ENCODE results near the gene SPINK7.
"Not testable (repeated sequence)": the region's sequence is repeated elsewhere in the genome, so short reads cannot be mapped to it uniquely, and the experiment has no call there.

Gene SPINK7

DNA sequence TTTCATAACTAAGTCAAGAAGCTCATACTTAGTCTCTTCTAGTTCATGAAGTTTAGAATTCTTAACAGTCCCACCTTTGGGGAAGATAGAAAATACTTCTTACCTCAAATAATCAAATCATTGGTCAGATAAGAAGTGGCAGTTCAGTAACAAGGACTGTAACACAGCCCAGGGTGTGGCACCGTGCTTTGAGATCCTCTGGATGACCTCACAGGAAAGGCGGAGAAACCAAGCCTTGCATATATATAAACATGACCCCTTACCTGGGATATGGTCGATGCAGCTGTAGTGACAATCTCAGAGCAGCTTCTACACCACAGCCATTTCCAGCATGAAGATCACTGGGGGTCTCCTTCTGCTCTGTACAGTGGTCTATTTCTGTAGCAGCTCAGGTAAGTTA, at the start of gene SPINK7:
SPINK7 (plus strand) TSS at position 271 of the 400 bp plus-strand sequence; CDS start at position 332, 61 bp downstream.
- no peak for DNase-seq

DNA sequence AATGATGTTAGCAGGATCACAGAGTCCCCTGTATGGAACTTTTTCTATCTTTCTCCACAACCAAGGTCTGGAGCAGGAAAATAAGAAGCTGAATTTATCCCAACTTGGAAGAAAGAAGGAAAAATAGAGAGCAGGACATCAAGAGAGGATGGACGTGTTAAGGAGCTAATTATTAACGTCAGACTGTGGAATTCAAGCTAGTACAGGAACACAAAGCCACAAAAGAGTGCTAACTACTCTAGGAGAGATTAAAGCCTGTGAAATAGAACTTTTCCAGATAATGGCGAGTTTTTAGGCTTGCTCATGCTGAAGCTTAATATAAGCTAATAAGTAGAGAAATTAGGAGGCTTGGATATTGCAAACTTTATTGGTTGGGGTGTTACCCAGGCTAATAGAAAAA, 44.3 kb upstream of the SPINK7 start:
- DNase-seq: no peak

DNA sequence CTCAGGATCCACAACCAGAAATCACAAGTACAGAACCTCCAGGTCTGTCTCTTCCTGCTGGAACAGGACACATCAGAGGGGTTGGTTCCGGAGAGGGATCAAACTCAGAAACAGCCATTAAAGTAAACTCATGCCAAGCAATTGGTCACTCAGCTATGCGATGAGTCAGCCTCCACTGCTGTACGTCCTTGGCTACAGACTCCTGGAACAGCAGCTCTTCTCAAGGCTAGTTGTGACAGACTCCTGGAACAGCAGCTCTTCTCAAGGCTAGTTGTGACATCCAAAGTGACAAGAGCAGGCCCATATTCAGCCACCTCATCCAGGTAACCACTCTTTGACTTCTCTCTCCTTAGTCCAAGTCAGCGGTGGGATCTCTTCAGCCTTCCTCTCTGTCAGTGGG, 43.7 kb upstream of the SPINK7 start, which contains the start of gene SPINK13:
SPINK13 (plus strand) TSS at position 229 of the 400 bp plus-strand sequence. CDS start 1,279 bp downstream, outside the sequence.
- peak; percentile 74 for DNase-seq

DNA sequence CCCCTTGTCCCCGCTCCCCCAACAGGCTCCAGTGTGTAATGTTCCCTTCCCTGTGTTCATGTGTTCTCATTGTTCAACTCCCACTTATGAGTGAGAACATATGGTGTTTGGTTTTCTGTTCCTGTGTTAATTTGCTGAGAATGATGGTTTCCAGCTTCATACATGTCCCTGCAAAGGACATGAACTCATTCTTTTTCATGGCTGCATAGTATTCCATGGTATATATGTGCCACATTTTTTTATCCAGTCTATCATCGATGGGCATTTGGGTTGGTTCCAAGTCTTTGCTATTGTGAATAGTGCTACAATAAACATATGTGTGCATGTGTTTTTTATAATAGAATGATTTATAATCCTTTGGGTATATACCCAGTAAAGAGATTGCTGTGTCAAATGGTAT, 37.1 kb upstream of the SPINK7 start:
- not testable (repeated sequence) for DNase-seq

DNA sequence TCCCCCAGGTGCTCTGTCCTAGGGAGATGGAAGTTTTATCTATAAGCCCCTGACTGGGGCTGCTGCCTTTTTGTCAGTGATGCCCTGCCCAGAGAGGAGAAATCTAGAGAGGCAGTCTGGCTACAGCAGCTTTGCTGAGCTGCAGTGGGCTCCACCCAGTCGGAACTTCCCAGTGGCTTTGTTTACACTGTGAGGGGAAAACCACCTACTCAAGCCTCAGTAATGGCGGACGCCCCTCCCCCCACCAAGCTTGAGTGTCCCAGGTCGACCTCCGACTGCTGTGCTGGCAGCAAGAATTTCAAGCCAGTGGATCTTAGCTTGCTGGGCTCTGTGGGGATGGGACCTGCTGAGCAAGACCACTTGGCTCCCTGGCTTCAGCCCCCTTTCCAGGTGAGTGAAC, 31.3 kb upstream of the SPINK7 start:
- DNase-seq: not testable (repeated sequence)

DNA sequence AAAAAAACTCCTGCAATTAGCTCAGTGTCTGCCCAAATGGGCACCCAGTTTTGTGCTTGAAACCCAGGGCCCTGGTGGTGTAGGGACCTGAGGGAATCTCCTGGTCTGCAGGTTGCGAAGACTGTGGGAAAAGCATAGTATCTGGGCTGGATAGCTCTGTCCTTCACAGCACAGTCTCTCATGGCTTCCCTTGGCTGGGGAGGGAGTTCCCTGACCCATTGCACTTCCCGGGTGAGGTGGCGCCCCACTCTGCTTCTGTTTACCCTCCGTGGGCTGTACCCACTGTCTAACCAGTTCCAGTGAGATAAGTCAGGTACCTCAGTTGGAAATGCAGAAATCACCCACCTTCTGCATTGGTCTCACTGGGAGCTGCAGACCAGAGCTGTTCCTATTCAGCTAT, 30.9 kb upstream of the SPINK7 start:
- not testable (repeated sequence) for DNase-seq

DNA sequence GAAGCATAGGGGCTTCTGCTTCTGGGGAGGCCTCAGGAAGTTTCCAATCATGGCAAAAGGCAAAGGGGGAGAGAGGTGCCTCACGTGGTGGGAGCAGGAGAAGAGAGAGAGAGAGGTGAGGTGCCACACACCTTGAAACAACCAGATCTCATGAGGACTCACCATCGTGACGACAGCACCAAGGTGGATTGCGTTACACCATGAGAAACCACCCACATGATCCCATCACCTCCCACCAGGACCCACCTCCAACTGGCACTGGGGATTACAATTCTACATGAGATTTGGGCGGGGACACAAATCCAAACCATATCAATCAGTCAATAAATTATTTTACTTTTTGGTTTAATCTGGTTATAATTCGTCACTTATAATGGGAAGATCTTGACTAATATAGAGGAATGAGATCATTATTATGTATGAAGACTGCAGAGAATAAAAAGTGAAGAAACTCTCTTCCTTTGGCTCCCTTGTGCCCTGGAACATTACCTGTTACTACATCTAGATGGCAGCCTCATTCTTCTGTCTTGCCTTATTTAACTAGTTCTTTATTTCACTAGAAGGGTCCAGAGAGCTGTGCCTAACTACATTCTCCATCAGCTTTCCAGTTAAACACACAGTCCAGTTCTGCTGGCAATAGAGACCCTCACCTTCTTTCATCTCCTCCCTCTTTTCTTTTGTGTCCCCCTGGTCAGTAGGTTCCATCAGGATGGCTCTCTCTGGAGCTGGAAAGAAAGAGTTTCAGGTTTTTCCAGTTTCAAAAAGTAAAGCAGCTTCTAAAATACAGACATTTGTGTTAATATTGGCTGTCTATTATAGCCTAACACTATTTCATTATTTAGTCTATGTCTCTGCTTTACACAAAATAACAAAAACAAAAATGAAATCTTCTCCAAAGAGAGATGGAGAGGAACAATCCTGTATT, 21.7 kb upstream of the SPINK7 start:
- peak; percentile 2 for DNase-seq

DNA sequence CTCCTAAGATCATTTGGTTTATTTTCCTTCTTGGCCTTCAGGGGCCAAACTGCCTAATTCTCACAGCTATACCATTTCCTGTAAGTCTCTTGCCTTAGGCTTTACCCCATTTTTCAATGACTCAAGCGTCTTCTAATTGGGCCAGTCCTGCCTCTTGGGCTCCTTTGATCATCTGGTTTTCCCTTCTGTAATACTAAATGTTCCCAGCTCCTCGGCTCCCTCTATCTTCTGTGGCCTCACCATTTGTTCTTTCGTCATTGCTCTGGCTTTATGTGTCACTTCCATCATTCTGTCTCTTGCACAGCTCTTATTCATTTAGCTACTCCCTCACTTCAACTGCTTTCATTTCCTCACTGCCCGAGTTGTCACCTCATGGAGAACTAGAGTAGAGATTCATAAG, 14.5 kb upstream of the SPINK7 start:
- DNase-seq: no peak

DNA sequence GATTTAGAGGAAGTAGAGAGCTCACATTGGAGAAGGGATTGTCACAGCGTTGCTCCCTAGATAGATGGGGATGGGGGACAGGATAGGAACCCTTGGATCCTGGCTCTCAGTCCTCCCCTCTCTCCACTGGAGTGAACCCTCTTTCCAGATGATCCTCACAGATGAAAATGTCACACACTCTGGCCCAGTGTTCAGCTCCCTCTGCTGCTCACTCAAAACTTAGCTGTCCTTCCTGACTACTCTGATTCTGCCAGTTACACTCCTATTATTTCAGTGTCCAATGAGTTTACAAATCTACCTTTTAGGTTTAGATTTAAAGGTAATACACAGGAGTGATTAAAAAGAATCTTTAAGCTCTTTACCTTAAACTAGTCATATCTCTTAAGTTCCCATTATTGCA, 5.8 kb upstream of the SPINK7 start:
- no peak for DNase-seq

DNA sequence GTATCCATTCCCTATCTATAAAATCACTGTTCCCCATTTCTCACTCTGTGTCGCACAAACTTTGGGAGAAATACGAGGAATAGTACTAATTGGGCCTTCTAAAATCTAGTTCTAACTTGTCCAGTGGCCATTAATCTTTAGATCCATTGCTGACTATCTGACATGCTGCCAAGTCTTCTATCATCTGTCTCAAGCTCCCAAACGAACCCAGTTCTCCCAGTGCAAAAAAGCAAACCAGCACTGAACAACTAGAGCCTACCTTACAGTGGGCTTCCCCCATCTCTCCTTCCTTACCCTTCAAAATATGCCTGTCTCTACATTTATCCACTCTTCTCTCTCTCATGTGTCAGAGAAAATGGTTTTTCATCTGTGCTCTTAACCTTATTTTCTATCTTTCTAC, 3.2 kb upstream of the SPINK7 start:
- no peak for DNase-seq

DNA sequence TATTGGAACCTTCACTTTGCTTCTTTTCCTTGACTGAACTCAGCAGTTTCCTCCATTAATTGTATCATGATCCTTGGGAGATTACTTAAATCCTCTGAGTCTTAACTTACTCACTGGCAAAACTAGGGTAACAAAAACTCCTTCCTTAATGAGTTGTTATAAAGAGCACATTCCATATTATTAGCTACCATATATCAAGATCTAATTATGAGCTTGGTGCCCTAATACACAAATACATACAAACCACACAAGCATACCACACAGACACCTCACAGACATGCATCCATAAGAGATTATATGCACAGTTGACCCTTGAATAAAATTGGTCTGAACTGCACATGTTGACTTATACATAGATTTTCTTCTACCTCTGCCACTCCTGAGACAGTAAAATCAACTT, 2.5 kb upstream of the SPINK7 start:
- no peak for DNase-seq

DNA sequence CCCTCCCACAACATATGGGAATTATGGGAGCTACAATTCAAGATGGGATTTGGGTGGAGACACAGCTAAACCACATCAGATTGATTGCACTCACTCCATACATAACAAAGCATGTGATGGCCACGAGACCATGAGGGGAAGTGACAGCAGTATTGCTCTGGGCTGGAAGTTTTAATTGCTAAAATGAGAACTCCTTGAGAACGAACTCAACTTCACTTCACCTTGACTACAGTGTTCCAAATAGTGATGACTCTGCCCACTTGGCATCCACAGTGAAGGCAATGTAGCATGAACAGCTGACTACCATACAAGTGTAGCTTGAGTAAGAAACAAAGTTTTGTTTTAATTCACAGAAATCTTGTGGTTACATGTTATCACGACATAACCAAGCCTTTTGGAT, 739 bp upstream of the SPINK7 start:
- no peak for DNase-seq

DNA sequence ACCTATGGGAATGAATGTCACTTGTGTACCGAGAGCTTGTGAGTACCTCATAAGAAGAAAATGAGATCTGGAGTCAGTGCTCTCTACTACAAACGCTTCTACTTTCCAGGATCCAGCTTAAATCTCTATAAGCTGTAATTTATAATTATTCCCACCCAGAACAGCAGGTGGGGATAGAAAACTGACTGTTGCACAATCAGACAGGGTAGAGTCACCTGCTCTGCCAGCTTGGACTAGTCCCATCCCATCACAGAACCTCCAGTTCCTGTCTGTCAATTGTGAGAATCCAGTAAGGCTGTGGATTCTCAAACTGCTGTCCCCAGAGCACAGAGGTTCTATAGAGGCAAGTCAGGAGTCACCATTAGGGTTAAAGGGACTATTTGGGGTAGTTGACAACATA, 2.0 kb downstream of the SPINK7 start:
- no peak for DNase-seq

DNA sequence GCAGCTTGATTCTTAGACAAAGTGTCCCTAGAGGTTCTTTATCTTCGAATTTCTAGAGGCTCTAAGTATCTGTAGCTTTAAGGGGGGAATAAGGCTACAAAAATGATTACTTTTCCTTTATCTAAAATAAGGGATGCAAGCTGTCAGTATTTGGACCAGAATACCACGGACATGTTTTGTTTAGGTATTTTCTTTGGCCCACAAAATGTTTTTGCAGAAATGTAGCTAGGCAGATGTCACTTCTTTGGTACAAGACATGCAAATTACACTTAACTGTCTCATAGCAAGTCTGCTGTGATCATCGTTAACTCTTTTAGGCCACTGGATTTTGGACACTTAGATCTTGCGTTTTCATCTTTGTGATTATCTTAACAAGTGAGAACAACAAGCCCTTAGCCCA, 2.5 kb downstream of the SPINK7 start:
- no peak for DNase-seq

DNA sequence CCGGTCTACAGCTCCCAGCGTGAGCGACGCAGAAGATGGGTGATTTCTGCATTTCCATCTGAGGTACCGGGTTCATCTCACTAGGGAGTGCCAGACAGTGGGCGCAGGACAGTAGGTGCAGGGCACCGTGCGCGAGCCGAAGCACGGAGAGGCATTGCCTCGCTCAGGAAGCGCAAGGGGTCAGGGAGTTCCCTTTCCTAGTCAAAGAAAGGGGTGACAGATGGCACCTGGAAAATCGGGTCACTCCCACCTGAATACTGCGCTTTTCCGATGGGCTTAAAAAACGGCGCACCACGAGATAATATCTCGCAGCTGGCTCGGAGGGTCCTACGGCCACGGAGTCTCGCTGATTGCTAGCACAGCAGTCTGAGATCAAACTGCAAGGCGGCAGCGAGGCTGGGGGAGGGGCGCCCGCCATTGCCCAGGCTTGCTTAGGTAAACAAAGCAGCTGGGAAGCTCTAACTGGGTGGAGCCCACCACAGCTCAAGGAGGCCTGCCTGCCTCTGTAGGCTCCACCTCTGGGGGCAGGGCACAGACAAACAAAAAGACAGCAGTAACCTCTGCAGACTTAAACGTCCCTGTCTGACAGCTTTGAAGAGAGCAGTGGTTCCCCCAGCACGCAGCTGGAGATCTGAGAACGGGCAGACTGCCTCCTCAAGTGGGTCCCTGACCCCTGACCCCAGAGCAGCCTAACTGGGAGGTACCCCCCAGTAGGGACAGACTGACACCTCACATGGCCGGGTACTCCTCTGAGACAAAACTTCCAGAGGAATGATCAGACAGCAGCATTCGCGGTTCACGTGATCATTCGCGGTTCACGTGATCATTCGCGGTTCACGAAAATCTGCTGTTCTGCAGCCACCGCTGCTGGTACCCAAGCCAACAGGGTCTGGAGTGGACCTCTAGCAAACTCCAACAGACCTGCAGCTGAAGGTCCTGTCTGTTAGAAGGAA, 8.1 kb downstream of the SPINK7 start:
- DNase-seq: not testable (repeated sequence)

DNA sequence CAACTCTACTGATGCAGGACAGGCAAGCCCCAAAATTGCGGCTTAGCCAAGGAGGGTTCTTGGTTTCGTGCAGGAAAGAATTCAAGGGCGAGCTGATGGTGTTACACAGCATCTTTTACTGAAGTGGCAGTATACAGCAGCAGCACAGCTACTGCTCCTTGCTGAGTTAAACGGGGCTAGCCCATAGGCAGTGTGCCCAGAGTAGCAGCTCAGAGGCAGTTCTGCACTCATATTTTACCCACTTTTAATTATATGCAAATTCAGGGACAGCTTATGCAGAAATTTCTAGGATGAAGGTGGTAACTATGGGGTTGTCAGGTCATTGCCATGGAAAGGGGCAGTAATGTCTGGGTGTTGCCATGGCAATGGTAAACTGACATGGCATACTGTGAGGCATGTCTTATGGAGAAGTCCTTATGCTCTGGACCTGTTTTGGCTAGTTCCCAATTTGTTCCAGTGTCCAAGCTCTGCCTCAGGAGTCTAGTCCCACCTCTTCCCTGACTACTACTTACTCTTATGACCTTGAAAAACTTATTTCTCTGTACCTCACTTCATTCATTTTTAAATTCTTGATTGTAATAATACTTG, 21.1 kb downstream of the SPINK7 start:
- no peak for DNase-seq

DNA sequence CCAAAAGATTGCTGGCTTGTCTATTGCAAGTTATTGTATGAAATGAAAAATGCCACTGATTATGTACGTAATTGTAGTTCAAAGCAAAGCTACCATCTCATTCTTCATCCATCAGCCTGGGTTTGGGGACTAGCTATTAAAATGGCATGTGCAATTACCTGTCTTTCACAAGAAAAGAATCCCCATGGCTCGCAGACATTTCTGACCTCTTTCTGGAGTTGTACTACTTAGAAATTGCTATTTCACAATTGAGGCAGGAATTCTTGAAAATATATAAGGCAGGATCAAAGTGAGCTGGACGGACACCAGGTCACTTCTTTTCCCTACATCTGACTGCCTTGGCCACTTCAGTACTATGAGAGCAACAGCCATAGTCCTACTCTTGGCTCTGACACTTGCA, 23.0 kb downstream of the SPINK7 start, which contains the start of gene SPINK9:
SPINK9 (plus strand) TSS at position 301 of the 400 bp plus-strand sequence; CDS start at position 356, 55 bp downstream.
- no peak for DNase-seq

DNA sequence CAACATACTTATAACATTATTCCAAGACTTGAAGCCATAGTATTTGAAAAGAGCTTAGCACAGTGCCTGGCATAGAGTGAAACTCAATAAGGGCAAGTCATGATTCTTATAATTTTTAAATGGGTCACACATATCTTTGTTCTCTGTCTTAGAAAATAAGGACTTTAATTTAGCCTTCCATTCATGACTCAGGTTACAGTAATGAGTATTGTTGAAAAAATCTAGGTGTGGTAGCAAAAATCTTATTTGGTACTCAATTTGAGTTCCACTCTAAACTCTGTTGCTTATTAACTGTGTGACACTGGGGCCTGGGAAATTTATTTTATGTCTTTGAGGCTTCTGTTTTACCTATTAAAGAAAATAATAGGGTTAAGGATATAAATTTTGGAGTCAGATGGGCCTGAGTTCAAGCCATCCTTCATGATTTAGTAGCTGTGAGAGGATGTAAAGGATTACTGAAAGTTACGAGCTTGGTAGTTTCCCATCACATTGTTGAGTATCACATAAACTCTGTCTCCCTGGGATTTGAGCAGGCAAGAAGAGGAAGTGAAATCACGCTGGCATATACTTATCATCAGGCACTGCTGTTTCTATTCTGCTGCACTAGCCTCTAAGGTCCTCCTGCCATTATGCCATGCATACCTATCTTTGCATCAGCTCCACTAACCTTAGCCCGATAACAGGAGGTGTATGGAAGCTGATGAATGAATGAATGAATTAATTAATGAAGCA, 24.6 kb downstream of the SPINK7 start:
- DNase-seq: no peak

DNA sequence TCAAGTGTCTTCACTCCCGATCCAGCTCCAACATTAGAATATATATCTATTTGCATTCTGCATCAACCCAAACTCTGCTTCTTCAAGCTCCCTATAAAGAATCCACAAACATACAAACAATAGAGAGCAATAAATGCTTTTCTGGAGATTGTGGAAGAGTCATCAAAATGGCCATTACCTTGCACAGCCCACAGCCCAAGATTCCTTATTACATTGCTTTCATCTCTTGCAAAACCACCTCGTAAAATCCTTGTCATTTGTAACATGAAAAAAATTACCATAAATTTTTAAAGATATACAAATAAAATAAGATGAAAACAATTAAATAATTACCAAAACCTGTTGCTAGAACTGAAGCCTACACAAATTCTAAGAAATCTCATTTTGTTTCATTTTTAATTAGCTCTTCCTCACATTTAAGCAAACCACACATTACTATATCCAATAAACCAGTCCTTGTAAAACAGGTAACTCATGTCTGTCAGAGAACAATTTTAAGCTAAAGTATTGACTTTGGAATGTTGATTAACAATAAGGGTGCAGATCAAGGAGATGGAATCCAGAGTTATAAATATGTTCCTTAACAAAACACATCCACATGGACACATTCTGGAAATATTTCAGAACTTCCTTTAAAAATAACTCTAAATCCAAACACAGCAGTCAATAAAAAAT, 30.3 kb downstream of the SPINK7 start:
- no peak for DNase-seq

DNA sequence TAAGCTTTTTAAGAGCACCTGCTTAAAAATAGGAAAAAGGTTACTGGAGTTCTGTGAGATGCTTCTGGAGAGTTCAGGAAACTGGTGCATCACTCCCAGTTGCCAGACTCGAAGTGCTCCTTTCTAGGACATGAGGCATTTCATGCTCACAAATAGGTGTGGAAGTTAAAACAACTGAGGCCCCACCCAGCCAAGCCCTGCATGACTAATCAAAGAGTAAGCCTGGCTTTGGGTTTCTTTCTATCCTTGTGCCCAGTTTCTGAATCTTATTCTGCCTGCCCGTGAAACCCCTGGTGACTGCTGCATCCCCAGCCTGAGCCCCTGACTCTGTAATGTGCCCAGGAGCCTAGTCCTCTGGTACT, 30.8 kb downstream of the SPINK7 start:
- DNase-seq: no peak

DNA sequence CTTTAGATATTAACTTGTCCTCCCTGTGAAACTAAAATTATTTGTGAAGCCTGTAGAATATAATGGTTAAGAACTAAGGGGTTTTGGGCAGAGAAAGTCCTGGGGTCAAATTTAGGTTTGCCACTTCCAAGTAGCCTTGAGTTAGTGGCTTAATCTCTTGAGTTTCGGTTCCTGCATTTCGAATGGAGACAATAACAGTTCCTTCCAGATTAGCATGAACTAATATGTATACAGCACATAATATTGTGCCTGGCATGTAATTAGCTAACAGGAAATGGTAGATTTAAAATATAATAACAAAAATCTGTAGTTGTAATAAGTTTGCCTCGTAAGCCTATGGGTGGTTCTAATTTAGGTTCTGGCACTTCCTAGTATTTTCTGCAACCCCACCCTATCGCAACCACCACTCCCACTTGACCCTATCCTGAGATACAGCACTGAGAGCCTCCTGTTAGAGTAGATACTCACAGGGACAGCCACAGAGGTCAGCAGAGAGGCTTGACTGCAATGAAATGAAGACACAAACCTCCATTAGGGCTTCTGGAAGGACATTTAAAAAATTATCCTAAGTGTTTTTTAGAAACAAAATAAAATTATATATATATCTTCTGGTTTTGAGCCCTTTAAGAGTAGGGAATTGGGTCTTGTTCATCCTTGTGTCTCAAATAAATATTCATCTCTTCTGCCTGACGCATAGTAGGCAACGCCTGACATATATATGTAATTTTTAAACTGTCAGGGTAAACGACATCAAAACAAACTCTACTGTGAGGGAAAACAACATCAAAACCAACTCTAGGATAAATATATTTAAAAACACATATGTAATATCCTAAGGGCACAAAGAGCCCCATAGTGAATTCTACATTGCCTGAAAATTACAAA, 31.6 kb downstream of the SPINK7 start:
- DNase-seq: no peak
